K562 (cell line): ENCODE results near the gene FKBP1C. TPM values are rescaled to one million over a fixed set of nuclear protein-coding genes. Genes with fewer than 3 reads are reported as not detected.

Experiments
- ATAC-seq: fragments of 200-7000 bp; cut with Tn5 transposase; 3 replicates; pipeline ENCODE4 v1.9.1; 2020; ENCODE audit warnings: moderate library complexity
- BruUV-seq: library from RNA; stranded (reverse); fragments of 400-500 nt; replicated peaks from 2 replicates; lab custom pipeline; 2021; lab: Mats Ljungman, UMichigan
- CTCF ChIA-PET: fragments of 300-600 bp; formaldehyde crosslinking; extraction: SDS; loops from one replicate; lab custom pipeline; 2021; ENCODE audit warnings: low intra/inter-chr PET ratio; lab: Yijun Ruan, JAX
- POLR2A ChIA-PET: fragments of 300-600, 350-650 bp; sonication (Branson Sonifier 250); formaldehyde crosslinking; extraction: SDS; loops from one replicate; lab custom pipeline; 2021; ENCODE audit warnings: antibody characterized with exemption, inconsistent platforms; lab: Yijun Ruan, JAX
- DNase-seq, 4 experiments: peaks; one replicate each; pipeline versions ENCODE4 v3.0.0 to v3.0.0-alpha.2; 2011 to 2018; ENCODE audit warnings: low spot score in 3 of 4, mixed read lengths in 3 of 4; ENCODE audit errors: extremely low read depth in 1 of 4
- FAIRE-seq: peaks from 2 replicates; lab custom pipeline; 2011; peaks lifted over from hg19 to GRCh38; lab: Jason Lieb, UNC
- H2AFZ ChIP-seq: 2 replicates; pipeline ENCODE4 v1.6.0; 2011; ENCODE audit warnings: low read depth, low read length, control low read depth, inconsistent platforms
- H3K27ac ChIP-seq: fragments of 200-600 bp; 3 replicates; pipeline ENCODE4 v1.8.0; 2011; ENCODE audit warnings: low read depth, mild to moderate bottlenecking, control low read depth, inconsistent platforms, low read length, moderate library complexity, mixed read lengths; ENCODE audit errors: extremely low read depth
- H3K27me3 ChIP-seq, 2 experiments: fragments of 300-600 bp in 1 of 2; 2 replicates in 1 of 2; 3 replicates in 1 of 2; pipeline versions ENCODE4 v1.6.0 to v1.8.0; 2011; ENCODE audit warnings: inconsistent platforms in 2 of 2, low read length in 2 of 2, mild to moderate bottlenecking in 1 of 2, mixed read lengths in 1 of 2, moderate library complexity in 1 of 2; ENCODE audit not compliant: control insufficient read depth in 2 of 2, insufficient read depth in 2 of 2
- H3K36me3 ChIP-seq: fragments of 300-600 bp; 3 replicates; pipeline ENCODE4 v1.8.0; 2011; ENCODE audit warnings: mild to moderate bottlenecking, low read length, inconsistent platforms; ENCODE audit not compliant: control insufficient read depth, insufficient read depth
- H3K4me1 ChIP-seq, 2 experiments: fragments of 200-600 bp in 1 of 2; replicated peaks in 1 of 2; 2 replicates in 1 of 2; 3 replicates in 1 of 2; pipeline versions ENCODE4 v1.5.1 to v1.8.0; 2011; ENCODE audit warnings: inconsistent platforms in 2 of 2, low read length in 2 of 2, mild to moderate bottlenecking in 1 of 2, mixed read lengths in 1 of 2, moderate library complexity in 1 of 2; ENCODE audit not compliant: control insufficient read depth in 2 of 2, insufficient read depth in 2 of 2
- H3K4me2 ChIP-seq: 2 replicates; pipeline ENCODE4 v1.6.1; 2011; ENCODE audit warnings: low read length, control low read depth, inconsistent platforms, mixed read lengths; ENCODE audit not compliant: insufficient read depth
- H3K4me3 ChIP-seq: fragments of 200-600 bp; sonication (generic), shearing (Covaris generic); 2 replicates; pipeline ENCODE4 v1.5.1; 2016; ENCODE audit warnings: control low read depth, inconsistent platforms
- H3K79me2 ChIP-seq: fragments of 200-600 bp; 3 replicates; pipeline ENCODE4 v1.8.0; 2011; ENCODE audit warnings: low read length, inconsistent platforms; ENCODE audit not compliant: control insufficient read depth, insufficient read depth
- H3K9ac ChIP-seq, 2 experiments: 2 replicates each; pipeline versions ENCODE4 v1.6.0 to v1.6.1; 2011; ENCODE audit warnings: low read depth in 2 of 2, low read length in 2 of 2, control low read depth in 1 of 2, inconsistent platforms in 1 of 2, mild to moderate bottlenecking in 1 of 2, mixed read lengths in 1 of 2; ENCODE audit not compliant: insufficient read depth in 1 of 2
- H3K9me1 ChIP-seq: one replicate; pipeline ENCODE4 v1.6.0; 2011; ENCODE audit warnings: inconsistent platforms, mild to moderate bottlenecking, low read length, moderate library complexity; ENCODE audit not compliant: control insufficient read depth, insufficient read depth
- H3K9me3 ChIP-seq: replicated peaks from 2 replicates; pipeline ENCODE4 v1.5.1; 2011; ENCODE audit warnings: low read depth, low read length, inconsistent platforms; ENCODE audit not compliant: control insufficient read depth, insufficient read depth
- H4K20me1 ChIP-seq: replicated peaks from 2 replicates; pipeline ENCODE4 v1.6.1; 2011; ENCODE audit warnings: low read length, inconsistent platforms, mixed read lengths; ENCODE audit not compliant: control insufficient read depth, insufficient read depth
- ATF7 ChIP-seq: fragments of 450-650 bp; IDR thresholded peaks from 2 replicates; pipeline ENCODE4 v1.7.1; 2014; ENCODE audit warnings: mild to moderate bottlenecking, moderate library complexity
- CEBPB ChIP-seq: fragments of 450-650 bp; IDR thresholded peaks from 2 replicates; pipeline ENCODE4 v1.6.1; 2016; ENCODE audit warnings: missing genetic modification characterization, missing compliant biosample characterization
- EGR1 ChIP-seq: fragments of 450-650 bp; conservative IDR thresholded peaks from 2 replicates; pipeline ENCODE4 v1.6.1; 2017; ENCODE audit warnings: mild to moderate bottlenecking
- ETS1 ChIP-seq: conservative IDR thresholded peaks from 2 replicates; pipeline ENCODE4 v1.6.1; 2011; ENCODE audit warnings: low read depth, mild to moderate bottlenecking, low read length; ENCODE audit not compliant: control insufficient read depth
- HDAC8 ChIP-seq: fragments of 450-650 bp; IDR thresholded peaks from 2 replicates; pipeline ENCODE4 v1.6.1; 2016; ENCODE audit warnings: mild to moderate bottlenecking, missing genetic modification characterization, moderate library complexity, missing compliant biosample characterization
- PTBP1 ChIP-seq: fragments of 200-400 bp; formaldehyde crosslinking; IDR thresholded peaks from 2 replicates; pipeline ENCODE4 v1.6.1; 2017; ENCODE audit warnings: low read depth, low read length
- SP1 ChIP-seq: sonication (generic); formaldehyde crosslinking; IDR thresholded peaks from 2 replicates; pipeline ENCODE4 v1.8.1; 2022; ENCODE audit warnings: mild to moderate bottlenecking, missing genetic modification reagents
- THRAP3 ChIP-seq: fragments of 450-650 bp; IDR thresholded peaks from 2 replicates; pipeline ENCODE4 v1.6.1; 2016; ENCODE audit warnings: mild to moderate bottlenecking, inconsistent platforms, borderline replicate concordance
- ZNF23 ChIP-seq: fragments of 250-450 bp; sonication (Bioruptor Pico); IDR thresholded peaks from 2 replicates; pipeline ENCODE4 v1.4.0; 2020; ENCODE audit warnings: mild to moderate bottlenecking
- whole genome bisulfite sequencing: fragments of 100-300 bp; shearing (Covaris generic); methylation state at CpG from one replicate; pipeline ENCODE4 v1.1.6; 2016; ENCODE audit warnings: low coverage, mixed read lengths; ENCODE audit not compliant: insufficient coverage; ENCODE audit errors: missing lambda C conversion rate; 5-methylcytosine and 5-hydroxymethylcytosine counted together
- in situ Hi-C: fragments of 300-500 bp; cut with MboI; formaldehyde crosslinking; loops from 4 replicates; pipeline ENCODE4 v1.15.0; 2018; ENCODE audit warnings: inconsistent platforms, mixed read lengths
- intact Hi-C: fragments of 100-400 bp; cut with micrococcal nuclease; formaldehyde crosslinking; loops from 2 replicates; pipeline ENCODE4 v1.14.2; 2022
- polyA plus RNA-seq, 8 experiments: library from polyadenylated mRNA; depleted of rRNA in 4 of 8; stranded (reverse) in 5 of 8; unstranded in 3 of 8; fragments of >200 nt; fragmentation: Nextera tagmentation in 2 of 8; fragmentation: Illumina TruSeq in 1 of 8; extraction: Ambion mirVana in 2 of 8; extraction: Trizol in 1 of 8; gene quantifications; 2 replicates each; pipeline versions ENCODE4 v1.2.1 to v1.2.3, GENCODE V29; 2011 to 2014; ENCODE audit warnings: inconsistent platforms in 1 of 8, missing spikeins in 1 of 8
- total RNA-seq, 7 experiments: library from RNA; depleted of rRNA in 6 of 7; stranded (reverse); fragments of >200 nt in 6 of 7; fragmentation: Illumina TruSeq in 2 of 7; extraction: Trizol in 2 of 7; gene quantifications; 2 replicates each; pipeline versions ENCODE4 v1.2.1 to v1.2.3, GENCODE V29; 2011 to 2021; ENCODE audit warnings: low replicate concordance in 1 of 7
- TF ChIP-seq, protein P1 (sequence below): sonication (generic); formaldehyde crosslinking; IDR thresholded peaks from 2 replicates; pipeline ENCODE4 v1.8.1; 2022; ENCODE audit warnings: missing genetic modification reagents
- TF ChIP-seq, protein P2 (sequence below), 2 experiments: fragments of 450-650 bp; IDR thresholded peaks; 2 replicates each; pipeline ENCODE4 v1.6.1; 2016; ENCODE audit warnings: mild to moderate bottlenecking in 2 of 2, borderline replicate concordance in 1 of 2, low read depth in 1 of 2, moderate library complexity in 1 of 2

Gene FKBP1C
- total and polyA plus RNA-seq, 9 of the 15 experiments (the other 6 are each of a cell fraction or from before 2014, with no cell fraction given), result 0.14 to 1.4 (median 0.28) TPM; not detected in 2

DNA sequence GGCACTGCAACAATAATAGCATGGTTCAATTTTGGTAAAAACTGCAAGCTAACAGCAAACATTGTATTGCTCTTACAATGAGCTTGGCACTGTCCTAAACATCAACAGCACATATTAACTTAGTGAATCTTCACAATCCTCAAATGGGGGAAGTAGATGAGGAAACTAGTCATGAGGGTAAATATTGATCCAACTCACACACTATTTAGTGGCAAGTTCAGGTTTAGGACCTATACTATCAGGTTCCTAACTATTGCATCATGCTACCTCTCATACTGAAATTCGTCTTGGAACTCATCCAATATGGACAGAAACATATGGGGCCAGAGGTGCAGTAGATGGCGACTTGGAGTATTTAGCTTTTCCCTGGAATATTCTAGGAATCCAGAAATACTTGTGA lies 34.2 kb downstream of the FKBP1C start (continued):
- TF ChIP-seq CEBPB (tag), result 0 out of 2 replicates have a peak, but pooled peaks have one; percentile 27
- TF ChIP-seq EGR1, result no peak

DNA sequence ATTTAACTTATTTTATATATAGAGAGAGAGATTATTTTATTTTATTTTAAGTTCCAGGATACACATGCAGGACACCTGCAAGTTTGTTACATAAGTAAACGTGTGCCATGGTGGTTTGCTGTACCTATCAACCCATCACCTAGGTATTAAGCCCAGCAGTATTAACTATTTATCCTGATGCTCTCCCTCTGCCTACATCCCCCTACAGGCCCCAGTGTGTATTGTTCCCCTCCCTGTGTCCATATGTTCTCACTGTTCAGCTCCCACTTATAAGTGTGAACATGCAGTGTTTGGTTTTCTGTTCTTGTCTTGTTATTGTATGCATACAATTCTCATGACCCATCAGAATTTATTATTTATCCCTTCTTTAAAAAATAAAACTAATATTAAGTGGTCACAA lies 34.6 kb downstream of the FKBP1C start:
- POLR2A ChIA-PET, result no interaction called here
- Histone ChIP-seq H3K4me1 (no peaks in the 10 kb centered on the region), H3K9me3 (no peaks in the 10 kb centered on the region), H3K4me3 (no peak overlapping the region), H3K4me2 (no peak overlapping the region), H3K27ac (no peak overlapping the region), H3K79me2 (no peaks in the 10 kb centered on the region), H3K27me3 (no peaks in the 10 kb centered on the region), H2AFZ (no peak overlapping the region), H3K9me1 (no peaks in the 10 kb centered on the region), H3K36me3 (no peaks in the 10 kb centered on the region), H3K9ac (no peak overlapping the region), H4K20me1 (no peaks in the 10 kb centered on the region)
- DNase-seq, result no peak
- BruUV-seq, result no TSS peak
- no peak for FAIRE-seq
- intact Hi-C loops (no loop called here), in situ Hi-C loops (no loop called here)
- CTCF ChIA-PET, result no interaction called here
- ATAC-seq, result no peak
- WGBS, result 0% methylated on average over 1 of the region's 1 CpG
- TF ChIP-seq ZNF23 (CRISPR knock-in tag) (no peak), SP1 (CRISPR knock-in tag) (no peak), ETS1 (no peak), HDAC8 (tag) (no peak), PTBP1 (no peak), ATF7 (no peak), THRAP3 (no peak)
- TF ChIP-seq, protein P1, sequence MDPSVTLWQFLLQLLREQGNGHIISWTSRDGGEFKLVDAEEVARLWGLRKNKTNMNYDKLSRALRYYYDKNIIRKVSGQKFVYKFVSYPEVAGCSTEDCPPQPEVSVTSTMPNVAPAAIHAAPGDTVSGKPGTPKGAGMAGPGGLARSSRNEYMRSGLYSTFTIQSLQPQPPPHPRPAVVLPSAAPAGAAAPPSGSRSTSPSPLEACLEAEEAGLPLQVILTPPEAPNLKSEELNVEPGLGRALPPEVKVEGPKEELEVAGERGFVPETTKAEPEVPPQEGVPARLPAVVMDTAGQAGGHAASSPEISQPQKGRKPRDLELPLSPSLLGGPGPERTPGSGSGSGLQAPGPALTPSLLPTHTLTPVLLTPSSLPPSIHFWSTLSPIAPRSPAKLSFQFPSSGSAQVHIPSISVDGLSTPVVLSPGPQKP, result no peak
- TF ChIP-seq, protein P2, sequence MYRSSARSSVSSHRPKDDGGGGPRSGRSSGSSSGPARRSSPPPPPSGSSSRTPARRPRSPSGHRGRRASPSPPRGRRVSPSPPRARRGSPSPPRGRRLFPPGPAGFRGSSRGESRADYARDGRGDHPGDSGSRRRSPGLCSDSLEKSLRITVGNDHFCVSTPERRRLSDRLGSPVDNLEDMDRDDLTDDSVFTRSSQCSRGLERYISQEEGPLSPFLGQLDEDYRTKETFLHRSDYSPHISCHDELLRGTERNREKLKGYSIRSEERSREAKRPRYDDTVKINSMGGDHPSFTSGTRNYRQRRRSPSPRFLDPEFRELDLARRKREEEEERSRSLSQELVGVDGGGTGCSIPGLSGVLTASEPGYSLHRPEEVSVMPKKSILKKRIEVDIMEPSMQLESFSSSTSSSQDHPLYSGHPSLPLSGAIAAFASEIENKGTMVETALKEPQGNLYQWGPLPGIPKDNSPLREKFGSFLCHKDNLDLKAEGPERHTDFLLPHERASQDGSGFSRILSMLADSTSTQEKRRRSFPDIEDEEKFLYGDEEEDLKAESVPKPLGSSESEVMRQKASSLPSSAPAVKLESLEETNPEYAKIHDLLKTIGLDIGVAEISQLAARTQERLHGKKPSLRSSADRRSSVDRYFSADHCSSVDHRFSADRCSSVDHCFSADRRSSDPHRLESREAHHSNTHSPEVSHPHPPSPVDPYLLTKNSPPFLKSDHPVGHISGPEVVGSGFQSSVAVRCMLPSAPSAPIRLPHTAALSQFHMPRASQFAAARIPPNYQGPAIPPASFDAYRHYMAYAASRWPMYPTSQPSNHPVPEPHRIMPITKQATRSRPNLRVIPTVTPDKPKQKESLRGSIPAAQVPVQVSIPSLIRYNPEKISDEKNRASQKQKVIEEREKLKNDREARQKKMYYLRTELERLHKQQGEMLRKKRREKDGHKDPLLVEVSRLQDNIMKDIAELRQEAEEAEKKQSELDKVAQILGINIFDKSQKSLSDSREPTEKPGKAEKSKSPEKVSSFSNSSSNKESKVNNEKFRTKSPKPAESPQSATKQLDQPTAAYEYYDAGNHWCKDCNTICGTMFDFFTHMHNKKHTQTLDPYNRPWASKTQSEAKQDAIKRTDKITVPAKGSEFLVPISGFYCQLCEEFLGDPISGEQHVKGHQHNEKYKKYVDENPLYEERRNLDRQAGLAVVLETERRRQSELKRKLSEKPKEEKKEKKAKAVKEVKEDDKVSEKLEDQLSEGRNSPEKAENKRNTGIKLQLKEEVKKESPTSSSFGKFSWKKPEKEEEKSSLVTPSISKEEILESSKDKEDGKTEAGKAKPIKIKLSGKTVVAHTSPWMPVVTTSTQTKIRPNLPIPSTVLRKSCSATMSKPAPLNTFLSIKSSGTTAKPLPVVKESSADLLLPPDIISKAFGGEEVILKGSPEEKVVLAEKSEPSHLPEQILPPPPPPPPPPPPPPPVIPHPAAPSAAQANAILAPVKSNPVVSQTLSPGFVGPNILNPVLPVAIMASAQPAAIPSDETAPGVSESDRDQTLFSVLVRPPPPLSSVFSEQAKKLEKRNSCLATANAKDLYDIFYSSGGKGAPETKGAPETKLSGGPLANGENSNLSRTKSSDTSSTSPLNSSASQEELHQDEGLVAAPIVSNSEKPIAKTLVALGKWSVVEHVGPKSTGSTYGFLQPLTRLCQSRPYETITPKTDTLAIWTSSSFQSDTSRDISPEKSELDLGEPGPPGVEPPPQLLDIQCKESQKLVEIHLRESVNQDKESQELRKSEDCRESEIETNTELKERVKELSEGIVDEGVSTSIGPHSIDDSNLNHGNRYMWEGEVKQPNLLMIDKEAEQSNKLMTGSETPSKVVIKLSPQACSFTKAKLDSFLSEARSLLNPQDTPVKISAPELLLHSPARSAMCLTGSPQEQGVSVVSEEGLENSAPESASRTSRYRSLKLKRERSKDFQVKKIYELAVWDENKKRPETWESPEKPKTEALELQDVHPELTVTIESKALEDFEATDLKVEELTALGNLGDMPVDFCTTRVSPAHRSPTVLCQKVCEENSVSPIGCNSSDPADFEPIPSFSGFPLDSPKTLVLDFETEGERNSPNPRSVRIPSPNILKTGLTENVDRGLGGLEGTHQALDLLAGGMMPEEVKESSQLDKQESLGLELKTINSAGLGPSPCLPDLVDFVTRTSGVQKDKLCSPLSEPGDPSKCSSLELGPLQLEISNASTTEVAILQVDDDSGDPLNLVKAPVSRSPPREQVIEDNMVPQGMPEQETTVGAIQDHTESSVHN (IDR thresholded peaks at IDR 0.05; ENCODE audit: borderline replicate concordance in 1 of 2, low read depth in 1 of 2), result no peak
